Astrocyte (in vitro differentiated cells and primary cell): ENCODE results near the gene PHKA1. TPM values are rescaled to one million over a fixed set of nuclear protein-coding genes. Genes with fewer than 3 reads are reported as not detected.

Source experiments
- DNase-seq: peaks from one replicate; pipeline ENCODE4 v3.0.0-alpha.2; 2010; ENCODE audit warnings: low read depth
- FAIRE-seq: peaks from 2 replicates; lab custom pipeline; 2011; peaks lifted over from hg19 to GRCh38; lab: Jason Lieb, UNC
- H2AFZ ChIP-seq: 2 replicates; pipeline ENCODE4 v1.6.0; 2012; ENCODE audit warnings: low read depth, low read length, inconsistent platforms
- H3K27ac ChIP-seq: 2 replicates; pipeline ENCODE4 v1.5.1; 2011; ENCODE audit warnings: low read depth, low read length, inconsistent platforms
- H3K27me3 ChIP-seq: 2 replicates; pipeline ENCODE4 v1.6.0; 2011; ENCODE audit warnings: low read length, inconsistent platforms; ENCODE audit not compliant: insufficient read depth
- H3K36me3 ChIP-seq: 2 replicates; pipeline ENCODE4 v1.5.1; 2011; ENCODE audit warnings: low read length, inconsistent platforms; ENCODE audit not compliant: insufficient read depth
- H3K4me1 ChIP-seq: 2 replicates; pipeline ENCODE4 v1.5.1; 2011; ENCODE audit warnings: low read length, inconsistent platforms; ENCODE audit not compliant: insufficient read depth
- H3K4me2 ChIP-seq: 2 replicates; pipeline ENCODE4 v1.6.0; 2012; ENCODE audit warnings: low read length, inconsistent platforms
- H3K4me3 ChIP-seq: 2 replicates; pipeline ENCODE4 v1.5.1; 2011; ENCODE audit warnings: low read depth, mild to moderate bottlenecking, low read length, inconsistent platforms; ENCODE audit not compliant: insufficient read depth
- H3K79me2 ChIP-seq: 2 replicates; pipeline ENCODE4 v1.6.0; 2012; ENCODE audit warnings: mild to moderate bottlenecking, low read length, inconsistent platforms; ENCODE audit not compliant: insufficient read depth
- H3K9ac ChIP-seq: 2 replicates; pipeline ENCODE4 v1.6.0; 2012; ENCODE audit warnings: mild to moderate bottlenecking, low read length, inconsistent platforms
- H3K9me3 ChIP-seq: 2 replicates; pipeline ENCODE4 v1.5.1; 2012; ENCODE audit warnings: low read depth, mild to moderate bottlenecking, low read length, inconsistent platforms; ENCODE audit not compliant: insufficient read depth
- H4K20me1 ChIP-seq: 2 replicates; pipeline ENCODE4 v1.6.0; 2012; ENCODE audit warnings: low read length, inconsistent platforms; ENCODE audit not compliant: insufficient read depth
- H3K27ac Mint-ChIP-seq: one replicate; pipeline ENCODE4 v1.8.0; 2021; ENCODE audit warnings: mild to moderate bottlenecking, mixed read lengths; ENCODE audit not compliant: unreplicated experiment
- H3K27me3 Mint-ChIP-seq: one replicate; pipeline ENCODE4 v1.8.0; 2021; ENCODE audit warnings: low read depth, mixed read lengths; ENCODE audit not compliant: unreplicated experiment
- H3K36me3 Mint-ChIP-seq: one replicate; pipeline ENCODE4 v1.8.0; 2021; ENCODE audit warnings: low read depth, mixed read lengths; ENCODE audit not compliant: unreplicated experiment
- H3K4me1 Mint-ChIP-seq: one replicate; pipeline ENCODE4 v1.8.0; 2021; ENCODE audit warnings: low read depth, mixed read lengths; ENCODE audit not compliant: unreplicated experiment
- H3K4me3 Mint-ChIP-seq: one replicate; pipeline ENCODE4 v1.8.0; 2021; ENCODE audit warnings: mild to moderate bottlenecking, moderate library complexity, mixed read lengths; ENCODE audit not compliant: unreplicated experiment
- H3K9me3 Mint-ChIP-seq: one replicate; pipeline ENCODE4 v1.8.0; 2021; ENCODE audit warnings: mild to moderate bottlenecking, mixed read lengths; ENCODE audit not compliant: unreplicated experiment
- CTCF ChIP-seq: IDR thresholded peaks from 2 replicates; pipeline ENCODE4 v1.5.1; 2011; ENCODE audit warnings: low read depth, mild to moderate bottlenecking, inconsistent platforms, low read length, moderate library complexity; ENCODE audit not compliant: insufficient read depth
- EZH2 ChIP-seq: IDR thresholded peaks from 2 replicates; pipeline ENCODE4 v1.6.1; 2012; ENCODE audit warnings: mild to moderate bottlenecking, low read length, inconsistent platforms; ENCODE audit not compliant: insufficient read depth
- total RNA-seq: library from RNA; stranded (reverse); gene quantifications from 2 replicates; pipeline ENCODE4 v1.2.1, GENCODE V29; 2021

PHKA1 gene
- total RNA-seq, 1 donor from 2014 or later = 7.5 TPM

- no peak overlapping the region for H3K4me2 ChIP-seq
- no peaks in the 10 kb centered on the region for H3K9me3 ChIP-seq
- Mint-ChIP-seq H3K9me3 (no peaks in the 10 kb centered on the region), H3K27ac (no peak overlapping the region), H3K36me3 (peaks cover 2% of the 10 kb centered on the region), H3K4me3 (no peak overlapping the region), H3K4me1 (no peaks in the 10 kb centered on the region), H3K27me3 (no peaks in the 10 kb centered on the region)
- DNase-seq (peak; percentile 10), FAIRE-seq (peak; percentile 99)
- H3K4me3 ChIP-seq = no peak overlapping the region
- no peaks in the 10 kb centered on the region for H3K79me2 ChIP-seq
- peaks cover 4% of the 10 kb centered on the region for H4K20me1 ChIP-seq
- H3K9ac ChIP-seq = no peak overlapping the region
- no peaks in the 10 kb centered on the region for H3K4me1 ChIP-seq
- H3K27me3 ChIP-seq = no peaks in the 10 kb centered on the region
- no peak overlapping the region for H2AFZ ChIP-seq
- no peak overlapping the region for H3K27ac ChIP-seq
- no peaks in the 10 kb centered on the region for H3K36me3 ChIP-seq
- TF ChIP-seq CTCF (peak; percentile 17), EZH2 (no peak)
Observed at GRCh38 chrX:72540318-72540717, 173.8 kb downstream of the PHKA1 start.

- no peak overlapping the region for H3K4me2 ChIP-seq
- no peak overlapping the region for H3K4me3 ChIP-seq
- no peak overlapping the region for H3K27ac ChIP-seq
- H4K20me1 ChIP-seq = peaks cover 4% of the 10 kb centered on the region
- no peak overlapping the region for H3K9ac ChIP-seq
- Mint-ChIP-seq H3K4me3 (no peak overlapping the region), H3K27ac (no peak overlapping the region), H3K36me3 (peaks cover 2% of the 10 kb centered on the region), H3K4me1 (no peaks in the 10 kb centered on the region), H3K27me3 (no peaks in the 10 kb centered on the region), H3K9me3 (no peaks in the 10 kb centered on the region)
- H2AFZ ChIP-seq = no peak overlapping the region
- TF ChIP-seq EZH2 (no peak), CTCF (no peak)
- DNase-seq (no peak), FAIRE-seq (peak; percentile 93)
- H3K27me3 ChIP-seq = no peaks in the 10 kb centered on the region
- H3K36me3 ChIP-seq = no peaks in the 10 kb centered on the region
- no peaks in the 10 kb centered on the region for H3K4me1 ChIP-seq
- H3K79me2 ChIP-seq = no peaks in the 10 kb centered on the region
- no peaks in the 10 kb centered on the region for H3K9me3 ChIP-seq
Observed at GRCh38 chrX:72539822-72540221, 174.3 kb downstream of the PHKA1 start.

GRCh38 chrX:72536542-72536941, 177.6 kb downstream of the PHKA1 start:
- no peaks in the 10 kb centered on the region for H3K9me3 Mint-ChIP-seq

More at GRCh38 chrX:72536542-72536941, 177.6 kb downstream of the PHKA1 start:
- FAIRE-seq (peak; percentile 69), DNase-seq (no peak)
- no peak overlapping the region for H3K4me3 Mint-ChIP-seq
- no peak overlapping the region for H3K4me3 ChIP-seq
- H3K4me2 ChIP-seq = no peak overlapping the region
- no peaks in the 10 kb centered on the region for H3K36me3 Mint-ChIP-seq
- no peaks in the 10 kb centered on the region for H3K27me3 Mint-ChIP-seq
- H3K9me3 ChIP-seq = no peaks in the 10 kb centered on the region
- H3K27ac Mint-ChIP-seq = no peak overlapping the region
- H3K4me1 Mint-ChIP-seq = no peaks in the 10 kb centered on the region
- no peak overlapping the region for H3K27ac ChIP-seq
- H3K9ac ChIP-seq = no peak overlapping the region
- H3K4me1 ChIP-seq = no peaks in the 10 kb centered on the region
- H3K79me2 ChIP-seq = no peaks in the 10 kb centered on the region
- no peak overlapping the region for H2AFZ ChIP-seq
- H3K27me3 ChIP-seq = no peaks in the 10 kb centered on the region
- no peaks in the 10 kb centered on the region for H4K20me1 ChIP-seq
- H3K36me3 ChIP-seq = no peaks in the 10 kb centered on the region
- TF ChIP-seq EZH2 (no peak), CTCF (no peak)
